ENCODE results near the gene IFT172.

DNA sequence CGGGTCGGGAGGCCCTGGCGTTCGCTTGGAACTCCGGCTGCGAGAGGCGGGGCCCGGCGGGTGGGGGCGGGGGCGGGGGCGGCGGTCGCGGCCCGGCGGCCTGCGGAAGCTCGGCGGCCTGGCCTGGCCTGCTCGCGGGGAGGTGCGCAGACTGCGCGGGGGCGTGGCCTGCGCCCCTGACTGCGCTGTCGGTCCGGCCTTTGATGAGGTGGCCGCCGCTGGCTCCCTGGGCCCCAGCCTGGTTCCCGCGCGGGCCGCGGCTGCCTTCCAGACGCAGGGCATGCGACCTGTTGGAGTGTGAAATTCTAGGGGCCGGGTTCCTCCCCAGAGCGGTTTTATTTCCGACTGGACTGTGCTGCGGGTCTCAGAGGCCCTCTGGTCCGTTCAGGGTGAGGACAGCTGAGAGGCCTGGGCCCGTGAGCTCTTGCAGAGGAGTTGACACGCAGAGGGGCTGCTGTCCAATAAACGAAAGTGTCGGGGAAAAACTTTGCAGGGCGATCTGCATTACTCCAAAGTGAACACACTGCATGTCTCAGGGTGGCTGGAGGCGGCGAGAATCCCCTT is 60.5 kb downstream of the IFT172 start:
- TF ChIP-seq, protein P1, sequence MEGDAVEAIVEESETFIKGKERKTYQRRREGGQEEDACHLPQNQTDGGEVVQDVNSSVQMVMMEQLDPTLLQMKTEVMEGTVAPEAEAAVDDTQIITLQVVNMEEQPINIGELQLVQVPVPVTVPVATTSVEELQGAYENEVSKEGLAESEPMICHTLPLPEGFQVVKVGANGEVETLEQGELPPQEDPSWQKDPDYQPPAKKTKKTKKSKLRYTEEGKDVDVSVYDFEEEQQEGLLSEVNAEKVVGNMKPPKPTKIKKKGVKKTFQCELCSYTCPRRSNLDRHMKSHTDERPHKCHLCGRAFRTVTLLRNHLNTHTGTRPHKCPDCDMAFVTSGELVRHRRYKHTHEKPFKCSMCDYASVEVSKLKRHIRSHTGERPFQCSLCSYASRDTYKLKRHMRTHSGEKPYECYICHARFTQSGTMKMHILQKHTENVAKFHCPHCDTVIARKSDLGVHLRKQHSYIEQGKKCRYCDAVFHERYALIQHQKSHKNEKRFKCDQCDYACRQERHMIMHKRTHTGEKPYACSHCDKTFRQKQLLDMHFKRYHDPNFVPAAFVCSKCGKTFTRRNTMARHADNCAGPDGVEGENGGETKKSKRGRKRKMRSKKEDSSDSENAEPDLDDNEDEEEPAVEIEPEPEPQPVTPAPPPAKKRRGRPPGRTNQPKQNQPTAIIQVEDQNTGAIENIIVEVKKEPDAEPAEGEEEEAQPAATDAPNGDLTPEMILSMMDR (IDR thresholded peaks at IDR 0.05): no peak
- TF ChIP-seq POLR2A (IDR thresholded peaks at IDR 0.05): no peak

All from uterus (tissue), 2 donors.